GM12872 (cell line): Measurements from ENCODE around the gene ITPRIPL2.

Source experiments
- CTCF ChIP-seq: IDR thresholded peaks from 3 replicates; pipeline ENCODE4 v1.5.1; 2011; ENCODE audit warnings: low read depth, mild to moderate bottlenecking, low read length, moderate library complexity; ENCODE audit not compliant: insufficient read depth

Gene ITPRIPL2

GRCh38 chr16:19140396-19140795 lies 26.6 kb downstream of the ITPRIPL2 start:
- no peak for TF ChIP-seq CTCF

- TF ChIP-seq CTCF = no peak
These were observed 29.3 kb downstream of the ITPRIPL2 start for GRCh38 chr16:19142939-19143598.

- TF ChIP-seq CTCF = no peak
These were observed 29.8 kb downstream of the ITPRIPL2 start for GRCh38 chr16:19143599-19143956.

GRCh38 chr16:19145010-19145409 lies 31.2 kb downstream of the ITPRIPL2 start:
- TF ChIP-seq CTCF = no peak

- no peak for TF ChIP-seq CTCF
These were observed 33.4 kb downstream of the ITPRIPL2 start for GRCh38 chr16:19147126-19147525.

GRCh38 chr16:19147627-19148026 lies 33.9 kb downstream of the ITPRIPL2 start:
- TF ChIP-seq CTCF = no peak

GRCh38 chr16:19148189-19148588 lies 34.4 kb downstream of the ITPRIPL2 start:
- TF ChIP-seq CTCF = no peak
